HepG2 (cell line): ENCODE measurements around the gene TTLL6.

Experiments
- ETV6 ChIP-seq: sonication (generic); formaldehyde crosslinking; conservative IDR thresholded peaks from 2 replicates; pipeline ENCODE4 v1.4.0; 2020; ENCODE audit warnings: missing genetic modification reagents
- FOXJ3 ChIP-seq: sonication (generic); formaldehyde crosslinking; IDR thresholded peaks from 2 replicates; pipeline ENCODE4 v1.4.0; 2020; ENCODE audit warnings: missing genetic modification reagents, mild to moderate bottlenecking, borderline replicate concordance
- JARID2 ChIP-seq: sonication (generic); formaldehyde crosslinking; IDR thresholded peaks from 2 replicates; pipeline ENCODE4 v1.8.1; 2023; ENCODE audit warnings: missing genetic modification reagents, inconsistent platforms; ENCODE audit not compliant: insufficient replicate concordance
- MYC ChIP-seq: sonication (generic); formaldehyde crosslinking; IDR thresholded peaks from 2 replicates; pipeline ENCODE4 v1.9.0; 2021; ENCODE audit warnings: missing genetic modification reagents, borderline replicate concordance
- NCOA1 ChIP-seq: sonication (generic); formaldehyde crosslinking; IDR thresholded peaks from 2 replicates; pipeline ENCODE4 v1.9.0; 2021; ENCODE audit warnings: missing genetic modification reagents
- NR3C1 ChIP-seq: sonication (generic); formaldehyde crosslinking; IDR thresholded peaks from 2 replicates; pipeline ENCODE4 v1.4.0; 2020; ENCODE audit warnings: missing genetic modification reagents
- PHF21A ChIP-seq: sonication (generic); formaldehyde crosslinking; IDR thresholded peaks from 2 replicates; pipeline ENCODE4 v1.5.0; 2020; ENCODE audit warnings: mild to moderate bottlenecking, missing genetic modification reagents
- ZBTB7A ChIP-seq: sonication (generic); formaldehyde crosslinking; IDR thresholded peaks from 2 replicates; pipeline ENCODE4 v1.8.0; 2022; ENCODE audit warnings: mild to moderate bottlenecking, missing genetic modification reagents
- ZNF362 ChIP-seq: sonication (generic); formaldehyde crosslinking; IDR thresholded peaks from 2 replicates; pipeline ENCODE4 v1.4.0; 2020; ENCODE audit warnings: missing genetic modification reagents, mild to moderate bottlenecking, borderline replicate concordance
- TF ChIP-seq, protein P1 (sequence below): sonication (generic); formaldehyde crosslinking; IDR thresholded peaks from 2 replicates; pipeline ENCODE4 v1.5.0; 2020; ENCODE audit warnings: mild to moderate bottlenecking, missing genetic modification reagents, moderate library complexity
- TF ChIP-seq, protein P2 (sequence below): sonication (generic); formaldehyde crosslinking; IDR thresholded peaks from 2 replicates; pipeline ENCODE4 v1.5.0; 2020; ENCODE audit warnings: missing genetic modification reagents

DNA sequence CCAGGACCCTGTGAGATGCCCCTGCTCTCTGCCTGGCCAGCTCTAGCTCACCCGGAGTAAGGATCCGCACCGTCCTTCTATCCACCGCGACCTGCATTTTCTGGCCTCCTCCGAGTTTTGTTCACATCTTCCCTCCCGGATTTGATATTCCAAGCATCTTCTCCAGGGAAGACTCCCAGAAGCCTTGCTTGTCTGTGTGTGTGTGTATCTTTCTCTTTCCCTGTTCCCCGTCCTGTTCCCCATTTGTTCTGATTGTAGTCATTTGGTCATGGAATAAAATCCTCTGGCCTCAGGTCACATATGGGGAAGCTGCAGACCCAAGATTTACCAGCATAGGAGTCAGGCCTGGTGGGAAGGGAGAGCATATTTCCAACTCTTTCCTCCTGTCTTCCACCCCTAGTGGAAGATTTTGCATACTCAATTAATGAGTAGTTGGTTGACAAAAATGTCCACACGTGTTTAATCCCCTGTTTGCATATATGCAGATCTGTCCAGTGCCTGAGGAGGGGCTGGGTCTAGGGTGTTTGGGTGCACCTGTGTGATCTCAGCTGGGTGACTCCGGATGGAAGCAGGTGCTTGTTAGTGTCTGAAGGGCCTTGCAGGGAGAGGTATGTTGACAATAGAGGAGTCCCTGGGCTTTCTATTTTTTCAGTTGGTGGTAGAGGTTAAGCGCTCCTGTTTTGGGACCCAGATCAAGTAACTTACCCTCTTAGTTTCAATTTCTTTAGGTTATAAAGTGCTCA is 96.6 kb downstream of the TTLL6 start:
- TF ChIP-seq MYC (no peak), NR3C1 (CRISPR knock-in tag) (no peak), JARID2 (CRISPR knock-in tag) (no peak), ZBTB7A (CRISPR knock-in tag) (no peak), FOXJ3 (no peak), NCOA1 (no peak), ETV6 (CRISPR knock-in tag) (no peak), ZNF362 (CRISPR knock-in tag) (no peak), PHF21A (CRISPR knock-in tag) (no peak)
- TF ChIP-seq, protein P1, sequence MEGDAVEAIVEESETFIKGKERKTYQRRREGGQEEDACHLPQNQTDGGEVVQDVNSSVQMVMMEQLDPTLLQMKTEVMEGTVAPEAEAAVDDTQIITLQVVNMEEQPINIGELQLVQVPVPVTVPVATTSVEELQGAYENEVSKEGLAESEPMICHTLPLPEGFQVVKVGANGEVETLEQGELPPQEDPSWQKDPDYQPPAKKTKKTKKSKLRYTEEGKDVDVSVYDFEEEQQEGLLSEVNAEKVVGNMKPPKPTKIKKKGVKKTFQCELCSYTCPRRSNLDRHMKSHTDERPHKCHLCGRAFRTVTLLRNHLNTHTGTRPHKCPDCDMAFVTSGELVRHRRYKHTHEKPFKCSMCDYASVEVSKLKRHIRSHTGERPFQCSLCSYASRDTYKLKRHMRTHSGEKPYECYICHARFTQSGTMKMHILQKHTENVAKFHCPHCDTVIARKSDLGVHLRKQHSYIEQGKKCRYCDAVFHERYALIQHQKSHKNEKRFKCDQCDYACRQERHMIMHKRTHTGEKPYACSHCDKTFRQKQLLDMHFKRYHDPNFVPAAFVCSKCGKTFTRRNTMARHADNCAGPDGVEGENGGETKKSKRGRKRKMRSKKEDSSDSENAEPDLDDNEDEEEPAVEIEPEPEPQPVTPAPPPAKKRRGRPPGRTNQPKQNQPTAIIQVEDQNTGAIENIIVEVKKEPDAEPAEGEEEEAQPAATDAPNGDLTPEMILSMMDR (CRISPR knock-in tag), result no peak
- TF ChIP-seq, protein P2, sequence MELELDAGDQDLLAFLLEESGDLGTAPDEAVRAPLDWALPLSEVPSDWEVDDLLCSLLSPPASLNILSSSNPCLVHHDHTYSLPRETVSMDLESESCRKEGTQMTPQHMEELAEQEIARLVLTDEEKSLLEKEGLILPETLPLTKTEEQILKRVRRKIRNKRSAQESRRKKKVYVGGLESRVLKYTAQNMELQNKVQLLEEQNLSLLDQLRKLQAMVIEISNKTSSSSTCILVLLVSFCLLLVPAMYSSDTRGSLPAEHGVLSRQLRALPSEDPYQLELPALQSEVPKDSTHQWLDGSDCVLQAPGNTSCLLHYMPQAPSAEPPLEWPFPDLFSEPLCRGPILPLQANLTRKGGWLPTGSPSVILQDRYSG (CRISPR knock-in tag), result no peak
